Activated T-helper 17 cell treated with anti-CD3 and anti-CD28 coated beads, Interleukin-2, amount 50 U/mL, for 72 hours (primary cell): Measurements from ENCODE around the gene TPR. TPM values are rescaled to one million over a fixed set of nuclear protein-coding genes. Genes with fewer than 3 reads are reported as not detected.
A peak's percentile ranks its signal among the peaks of the same experiment; 100 is the strongest.

Experiments
- ATAC-seq: fragments of 150-1000 bp; cut with Tn5 transposase; replicated peaks from 2 replicates; pipeline ENCODE4 v1.10.0; 2021; ENCODE audit warnings: mild to moderate bottlenecking, moderate library complexity
- H3K27ac Mint-ChIP-seq: one replicate; pipeline ENCODE4 v1.8.0; 2022; ENCODE audit warnings: mixed read lengths
- H3K27me3 Mint-ChIP-seq: one replicate; pipeline ENCODE4 v1.8.0; 2022; ENCODE audit warnings: mixed read lengths
- H3K36me3 Mint-ChIP-seq: one replicate; pipeline ENCODE4 v1.8.0; 2022; ENCODE audit warnings: low read depth, mild to moderate bottlenecking, mixed read lengths
- H3K4me1 Mint-ChIP-seq: one replicate; pipeline ENCODE4 v1.8.0; 2022; ENCODE audit warnings: mixed read lengths
- H3K4me3 Mint-ChIP-seq: one replicate; pipeline ENCODE4 v1.8.0; 2022; ENCODE audit warnings: mild to moderate bottlenecking, mixed read lengths
- H3K9me3 Mint-ChIP-seq: one replicate; pipeline ENCODE4 v1.8.0; 2022; ENCODE audit warnings: mixed read lengths
- total RNA-seq, 2 donors: library from RNA; stranded (reverse); gene quantifications; one replicate each; pipeline ENCODE4 v1.2.3, GENCODE V29; 2022

The TPR gene
- total RNA-seq, 2 donors from 2014 or later = 147 to 156 TPM

- Mint-ChIP-seq H3K27me3 (peaks cover 7% of the 10 kb centered on the region), H3K27ac (peak overlapping the region; percentile 87), H3K36me3 (no peaks in the 10 kb centered on the region), H3K9me3 (no peaks in the 10 kb centered on the region), H3K4me3 (peak overlapping the region; percentile 58), H3K4me1 (peaks cover 15% of the 10 kb centered on the region)
- peak; percentile 81 for ATAC-seq
Observed at GRCh38 chr1:186289943-186290545, 85.0 kb downstream of the TPR start.

GRCh38 chr1:186286615-186287315 lies 88.3 kb downstream of the TPR start:
- Mint-ChIP-seq H3K9me3 (no peaks in the 10 kb centered on the region), H3K27me3 (peaks cover 7% of the 10 kb centered on the region), H3K4me1 (peaks cover 15% of the 10 kb centered on the region), H3K27ac (no peak overlapping the region), H3K4me3 (no peak overlapping the region), H3K36me3 (no peaks in the 10 kb centered on the region)
- ATAC-seq = no peak

GRCh38 chr1:186283374-186283773 lies 91.7 kb downstream of the TPR start:
- H3K4me3 Mint-ChIP-seq = peak overlapping the region; percentile 28
- peak; percentile 76 for ATAC-seq
- H3K36me3 Mint-ChIP-seq = no peaks in the 10 kb centered on the region
- H3K4me1 Mint-ChIP-seq = peaks cover 6% of the 10 kb centered on the region
- no peaks in the 10 kb centered on the region for H3K9me3 Mint-ChIP-seq
- peaks cover 3% of the 10 kb centered on the region for H3K27me3 Mint-ChIP-seq
- peak overlapping the region; percentile 0 for H3K27ac Mint-ChIP-seq

- Mint-ChIP-seq H3K36me3 (no peaks in the 10 kb centered on the region), H3K27me3 (peaks cover 1% of the 10 kb centered on the region), H3K27ac (no peak overlapping the region), H3K4me3 (peak overlapping the region; percentile 3), H3K4me1 (peaks cover under 1% of the 10 kb centered on the region), H3K9me3 (no peaks in the 10 kb centered on the region)
- no peak for ATAC-seq
Observed at GRCh38 chr1:186282466-186282865, 92.6 kb downstream of the TPR start.

- no peaks in the 10 kb centered on the region for H3K9me3 Mint-ChIP-seq
- H3K27ac Mint-ChIP-seq = no peak overlapping the region
- no peaks in the 10 kb centered on the region for H3K4me1 Mint-ChIP-seq
- H3K36me3 Mint-ChIP-seq = no peaks in the 10 kb centered on the region
- H3K27me3 Mint-ChIP-seq = no peaks in the 10 kb centered on the region
- no peak overlapping the region for H3K4me3 Mint-ChIP-seq
- ATAC-seq = no peak
Observed at GRCh38 chr1:186275822-186276221, 99.2 kb downstream of the TPR start.

DNA sequence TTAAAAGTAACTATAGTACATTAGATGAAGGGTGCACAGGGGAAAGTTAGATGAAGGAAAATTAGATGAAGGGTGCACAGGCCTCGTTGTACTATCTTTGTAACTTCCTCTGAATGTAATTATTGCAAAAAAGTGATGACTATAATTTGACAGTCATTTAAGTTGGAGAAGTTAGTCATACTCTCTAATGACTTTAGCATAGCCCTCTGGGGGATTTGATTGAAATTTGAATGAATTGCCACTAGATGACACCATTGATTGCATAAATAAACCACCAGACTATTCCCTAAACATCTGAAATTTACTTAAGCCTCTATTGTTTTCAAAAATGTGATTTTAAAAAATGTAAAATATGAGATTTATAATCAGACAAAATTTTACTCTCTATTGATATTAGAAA lies 102.6 kb downstream of the TPR start:
- Mint-ChIP-seq H3K4me3 (no peak overlapping the region), H3K4me1 (no peaks in the 10 kb centered on the region), H3K27me3 (no peaks in the 10 kb centered on the region), H3K36me3 (no peaks in the 10 kb centered on the region), H3K27ac (no peak overlapping the region), H3K9me3 (no peaks in the 10 kb centered on the region)
- ATAC-seq = peak; percentile 58

DNA sequence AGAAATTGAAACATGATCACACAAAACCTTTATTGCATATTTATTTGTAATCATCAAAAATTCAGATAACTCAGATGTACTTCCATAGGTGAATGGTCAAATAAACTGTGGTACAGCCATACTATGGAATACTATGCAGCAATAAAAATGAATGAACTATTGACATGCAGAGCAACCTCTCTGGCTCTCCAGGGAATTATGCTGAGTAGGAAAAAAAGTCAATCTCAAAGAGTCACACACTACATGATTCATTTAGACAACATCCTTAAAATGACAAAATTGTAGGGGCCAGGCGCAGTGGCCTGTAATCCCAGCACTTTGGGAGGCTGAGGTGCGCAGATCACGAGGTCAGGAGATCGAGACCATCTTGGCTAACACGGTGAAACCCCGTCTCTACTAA lies 104.0 kb downstream of the TPR start:
- ATAC-seq = no peak
- Mint-ChIP-seq H3K4me1 (no peaks in the 10 kb centered on the region), H3K4me3 (no peak overlapping the region), H3K27ac (no peak overlapping the region), H3K36me3 (no peaks in the 10 kb centered on the region), H3K9me3 (peaks cover 2% of the 10 kb centered on the region), H3K27me3 (peaks cover 2% of the 10 kb centered on the region)

Other genes with a start within 250 kb of the TPR start
- gene PRG4, start 79.0 kb downstream of the TPR start, total RNA-seq = 1 to 10 TPM; 1.7 to 4.8 TPM
- 10 to 100 TPM; 14.0 to 17.7 TPM for gene ODR4, start 585 bp upstream of the TPR start, total RNA-seq
- not detected for gene PDC, start 85.9 kb upstream of the TPR start, total RNA-seq